Mammary epithelial cell (primary cell): ENCODE measurements around the gene RASGRP2.

Experiments
- CTCF ChIP-seq, 2 donors: IDR thresholded peaks in 1 of 2; conservative IDR thresholded peaks in 1 of 2; 2 replicates each; pipeline ENCODE4 v1.5.1; 2011 to 2012; ENCODE audit warnings: inconsistent platforms in 2 of 2, low read length in 2 of 2, mild to moderate bottlenecking in 2 of 2, control low read depth in 1 of 2, low read depth in 1 of 2; ENCODE audit not compliant: insufficient read depth in 1 of 2; ENCODE audit errors: extremely low read depth in 1 of 2
- EZH2 ChIP-seq: IDR thresholded peaks from 2 replicates; pipeline ENCODE4 v1.6.1; 2012; ENCODE audit warnings: low read length, inconsistent platforms, borderline replicate concordance

- TF ChIP-seq CTCF (conservative IDR thresholded peaks at IDR 0.05 in 1 of 2, IDR thresholded peaks at IDR 0.05 in 1 of 2; ENCODE audit: extremely low read depth in 1 of 2, insufficient read depth in 1 of 2, low read depth in 1 of 2, low read length in 2 of 2) = no peak
- TF ChIP-seq EZH2 = no peak
Measured at GRCh38 chr11:64729851-64730382, 14.0 kb downstream of the RASGRP2 start.
